Duodenal mucosa (tissue), 2 donors: Measurements from ENCODE around the gene SKAP1.

Experiments used
- H3K27ac ChIP-seq: one replicate; pipeline ENCODE4 v1.7.0; 2013; ENCODE audit warnings: low read depth, low read length
- H3K27me3 ChIP-seq, 2 donors: one replicate each; pipeline ENCODE4 v1.7.0; 2013; ENCODE audit warnings: low read length in 2 of 2, control low read depth in 1 of 2; ENCODE audit not compliant: insufficient read depth in 2 of 2, control insufficient read depth in 1 of 2
- H3K36me3 ChIP-seq, 2 donors: one replicate each; pipeline ENCODE4 v1.7.0; 2013; ENCODE audit warnings: low read length in 2 of 2, control low read depth in 1 of 2; ENCODE audit not compliant: insufficient read depth in 2 of 2, control insufficient read depth in 1 of 2
- H3K4me1 ChIP-seq, 2 donors: one replicate each; pipeline ENCODE4 v1.7.0; 2013; ENCODE audit warnings: low read length in 2 of 2, control low read depth in 1 of 2; ENCODE audit not compliant: insufficient read depth in 2 of 2, control insufficient read depth in 1 of 2
- H3K4me3 ChIP-seq, 2 donors: one replicate each; pipeline ENCODE4 v1.7.0; 2013; ENCODE audit warnings: low read length in 2 of 2, low read depth in 1 of 2
- H3K9ac ChIP-seq, 2 donors: one replicate each; pipeline ENCODE4 v1.7.0; 2013; ENCODE audit warnings: low read length in 2 of 2, low read depth in 1 of 2
- H3K9me3 ChIP-seq, 2 donors: one replicate each; pipeline ENCODE4 v1.7.0; 2013; ENCODE audit warnings: low read length in 2 of 2, control low read depth in 1 of 2; ENCODE audit not compliant: control insufficient read depth in 1 of 2

The SKAP1 gene

GRCh38 chr17:48244121-48244711, 185.8 kb downstream of the SKAP1 start:
- peaks cover 21 to 24% of the 10 kb centered on the region in 2 donors for H3K4me1 ChIP-seq
- no peaks in the 10 kb centered on the region for H3K27me3 ChIP-seq
- H3K9me3 ChIP-seq = no peaks in the 10 kb centered on the region
- no peak overlapping the region for H3K9ac ChIP-seq
- H3K4me3 ChIP-seq = no peak overlapping the region
- H3K27ac ChIP-seq = no peak overlapping the region
- H3K36me3 ChIP-seq = no peaks in the 10 kb centered on the region

- Histone ChIP-seq H3K9me3 (no peaks in the 10 kb centered on the region), H3K36me3 (no peaks in the 10 kb centered on the region), H3K4me3 (no peak overlapping the region), H3K4me1 (peaks cover 21 to 24% of the 10 kb centered on the region in 2 donors), H3K9ac (no peak overlapping the region), H3K27me3 (no peaks in the 10 kb centered on the region), H3K27ac (no peak overlapping the region)
Measured at GRCh38 chr17:48241770-48242497, 188.1 kb downstream of the SKAP1 start.

DNA sequence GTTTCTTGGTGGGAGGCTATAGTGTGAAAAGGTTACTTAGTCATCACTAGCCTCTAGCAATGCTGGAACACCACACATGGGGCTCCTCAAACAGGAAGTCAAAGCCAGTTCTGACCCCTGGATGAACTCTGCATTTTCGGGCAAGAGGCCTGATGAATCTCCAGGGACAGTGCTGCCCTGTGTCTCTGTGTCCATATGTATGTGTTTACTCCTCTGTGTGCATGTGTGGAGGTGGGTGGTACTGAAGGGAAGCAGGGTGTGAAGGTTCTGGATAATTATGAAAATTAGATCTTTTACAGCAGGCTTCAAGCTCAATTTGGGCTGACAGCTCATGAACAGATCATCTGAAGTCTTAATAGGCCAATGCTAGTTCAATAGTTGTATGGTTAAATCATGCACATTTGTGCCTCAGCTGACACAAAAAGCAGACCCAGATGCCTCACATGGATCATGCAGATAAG, 188.9 kb downstream of the SKAP1 start:
- H3K36me3 ChIP-seq = no peaks in the 10 kb centered on the region
- H3K27me3 ChIP-seq = no peaks in the 10 kb centered on the region
- no peak overlapping the region for H3K9ac ChIP-seq
- H3K27ac ChIP-seq = no peak overlapping the region
- H3K9me3 ChIP-seq = no peaks in the 10 kb centered on the region
- H3K4me1 ChIP-seq = peaks cover 21 to 24% of the 10 kb centered on the region in 2 donors
- H3K4me3 ChIP-seq = no peak overlapping the region

- Histone ChIP-seq H3K4me3 (no peak overlapping the region), H3K27me3 (peaks cover 0 to 2% of the 10 kb centered on the region in 2 donors), H3K9ac (no peak overlapping the region), H3K4me1 (peaks cover 21 to 24% of the 10 kb centered on the region in 2 donors), H3K27ac (no peak overlapping the region), H3K36me3 (no peaks in the 10 kb centered on the region), H3K9me3 (no peaks in the 10 kb centered on the region)
Measured at GRCh38 chr17:48240562-48241130, 189.4 kb downstream of the SKAP1 start.

DNA sequence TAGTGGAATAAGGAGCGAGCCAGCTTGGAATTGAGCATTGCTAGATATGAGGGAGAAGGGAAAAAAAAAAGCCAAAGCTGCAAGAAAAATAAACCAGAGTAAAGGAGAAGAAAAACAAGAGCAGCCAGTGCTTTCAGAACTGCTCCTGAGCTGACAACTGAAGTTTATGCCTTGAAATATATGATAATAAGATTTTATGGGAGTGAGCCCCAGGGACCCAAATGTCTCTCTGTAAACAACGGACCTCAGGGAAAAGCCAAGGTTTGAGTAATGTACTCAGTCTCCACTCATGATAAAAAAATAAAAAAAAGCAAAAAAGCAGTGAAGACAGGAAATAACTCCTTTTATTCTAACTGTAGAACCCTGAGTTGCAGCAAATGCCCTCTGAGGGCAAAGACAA, 189.9 kb downstream of the SKAP1 start:
- no peak overlapping the region for H3K9ac ChIP-seq
- H3K27me3 ChIP-seq = peaks cover 0 to 4% of the 10 kb centered on the region in 2 donors
- peaks cover 21 to 22% of the 10 kb centered on the region in 2 donors for H3K4me1 ChIP-seq
- no peak overlapping the region for H3K4me3 ChIP-seq
- H3K27ac ChIP-seq = no peak overlapping the region
- no peaks in the 10 kb centered on the region for H3K36me3 ChIP-seq
- H3K9me3 ChIP-seq = no peaks in the 10 kb centered on the region

GRCh38 chr17:48239603-48239995, 190.4 kb downstream of the SKAP1 start:
- H3K36me3 ChIP-seq = no peaks in the 10 kb centered on the region
- H3K4me3 ChIP-seq = no peak overlapping the region
- H3K27me3 ChIP-seq = peaks cover 0 to 4% of the 10 kb centered on the region in 2 donors
- no peak overlapping the region for H3K9ac ChIP-seq
- H3K4me1 ChIP-seq = peaks cover 15 to 17% of the 10 kb centered on the region in 2 donors
- H3K27ac ChIP-seq = no peak overlapping the region
- H3K9me3 ChIP-seq = no peaks in the 10 kb centered on the region

GRCh38 chr17:48238933-48239602, 190.9 kb downstream of the SKAP1 start:
- Histone ChIP-seq H3K4me3 (no peak overlapping the region), H3K9me3 (no peaks in the 10 kb centered on the region), H3K27me3 (peaks cover 0 to 4% of the 10 kb centered on the region in 2 donors), H3K36me3 (no peaks in the 10 kb centered on the region), H3K27ac (no peak overlapping the region), H3K9ac (no peak overlapping the region), H3K4me1 (peaks cover 10 to 11% of the 10 kb centered on the region in 2 donors)

DNA sequence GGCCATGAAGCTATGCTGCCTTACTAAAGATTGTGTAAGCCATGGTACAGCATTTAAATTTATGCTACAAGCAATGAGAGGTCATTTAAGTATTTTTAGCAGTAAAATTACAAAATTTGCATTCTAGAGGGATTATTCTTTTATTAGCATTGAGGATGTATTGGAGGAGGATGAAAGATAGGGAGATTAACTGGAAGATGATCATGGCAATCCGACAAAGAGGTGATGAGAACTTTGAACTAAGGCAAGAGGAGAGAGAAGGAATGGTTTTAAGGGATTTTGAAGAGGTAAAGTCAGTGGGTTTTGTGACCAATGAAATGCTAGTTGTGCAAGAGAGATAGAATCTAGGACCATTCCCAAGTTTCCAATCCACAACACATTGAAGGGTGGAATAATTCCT, 192.6 kb downstream of the SKAP1 start:
- H3K27me3 ChIP-seq = peaks cover under 1 to 6% of the 10 kb centered on the region in 2 donors

GRCh38 chr17:48236681-48237134, 193.3 kb downstream of the SKAP1 start:
- Histone ChIP-seq H3K27ac (no peak overlapping the region), H3K27me3 (peaks cover 5 to 11% of the 10 kb centered on the region in 2 donors), H3K36me3 (no peaks in the 10 kb centered on the region), H3K4me1 (peaks cover 5 to 8% of the 10 kb centered on the region in 2 donors), H3K9ac (no peak overlapping the region), H3K9me3 (no peaks in the 10 kb centered on the region), H3K4me3 (no peak overlapping the region)

More for the DNA sequence above, 192.6 kb downstream of the SKAP1 start:
- H3K36me3 ChIP-seq = no peaks in the 10 kb centered on the region
- H3K4me3 ChIP-seq = no peak overlapping the region
- peaks cover 5 to 10% of the 10 kb centered on the region in 2 donors for H3K4me1 ChIP-seq
- H3K9me3 ChIP-seq = no peaks in the 10 kb centered on the region
- H3K9ac ChIP-seq = no peak overlapping the region
- H3K27ac ChIP-seq = no peak overlapping the region

GRCh38 chr17:48234922-48235321, 195.1 kb downstream of the SKAP1 start:
- no peak overlapping the region for H3K4me3 ChIP-seq
- H3K27ac ChIP-seq = no peak overlapping the region
- no peaks in the 10 kb centered on the region for H3K9me3 ChIP-seq
- peaks cover 5 to 13% of the 10 kb centered on the region in 2 donors for H3K27me3 ChIP-seq
- no peaks in the 10 kb centered on the region for H3K36me3 ChIP-seq
- no peaks in the 10 kb centered on the region for H3K4me1 ChIP-seq
- no peak overlapping the region for H3K9ac ChIP-seq
